ELR (cell line): ENCODE measurements around the gene CPEB4.

Experiments used
- DNase-seq: peaks from one replicate; pipeline ENCODE4 v3.0.0-alpha.2; 2015; ENCODE audit warnings: low read depth

CPEB4 gene

DNA sequence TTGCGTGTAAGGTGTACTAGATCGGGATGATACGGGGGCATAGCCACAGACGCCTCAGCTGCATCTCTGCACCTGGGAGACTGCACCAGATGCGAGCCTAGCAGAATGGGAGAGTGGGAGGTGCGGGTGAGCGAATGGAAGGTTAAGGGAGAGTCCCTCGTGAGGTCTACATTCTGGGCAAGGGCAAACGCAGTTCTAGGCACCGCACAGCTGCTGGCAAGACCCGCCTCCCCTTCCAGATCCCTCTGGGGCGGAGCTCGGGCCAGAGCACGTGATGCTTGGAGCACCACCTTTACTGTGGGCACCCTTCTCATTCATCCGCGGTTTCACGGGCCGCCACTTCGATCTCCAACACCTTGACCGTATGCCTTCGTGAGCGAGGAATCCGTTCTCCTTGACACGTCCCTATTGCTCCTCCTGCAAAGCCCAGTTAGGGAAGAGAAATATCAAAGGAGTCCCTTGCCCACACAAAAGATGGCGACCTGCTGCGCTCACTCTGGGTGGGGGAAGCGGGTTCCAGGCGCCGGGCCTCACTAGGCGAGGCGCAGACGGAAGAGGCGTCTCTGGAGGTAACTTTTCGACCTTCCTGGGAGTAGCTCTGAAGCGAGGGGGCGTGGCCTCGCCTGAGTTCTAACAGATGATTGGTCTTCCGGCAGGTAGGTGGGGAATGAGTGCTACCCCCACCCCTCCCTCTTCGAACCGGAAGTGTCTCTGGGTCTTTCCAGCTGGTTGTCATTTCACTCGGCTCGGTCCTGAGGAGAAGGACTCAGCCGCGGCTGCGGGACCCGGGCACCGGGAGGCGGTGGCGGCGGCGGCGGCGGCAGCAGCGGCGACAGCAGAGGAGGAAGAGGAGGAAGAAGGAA lies at the start of gene CPEB4:
Gene CPEB4, plus strand, starts transcription at position 740 of the 863 bp plus-strand sequence. CDS start 1,385 bp downstream, outside the sequence.
- peak; percentile 100 for DNase-seq

DNA sequence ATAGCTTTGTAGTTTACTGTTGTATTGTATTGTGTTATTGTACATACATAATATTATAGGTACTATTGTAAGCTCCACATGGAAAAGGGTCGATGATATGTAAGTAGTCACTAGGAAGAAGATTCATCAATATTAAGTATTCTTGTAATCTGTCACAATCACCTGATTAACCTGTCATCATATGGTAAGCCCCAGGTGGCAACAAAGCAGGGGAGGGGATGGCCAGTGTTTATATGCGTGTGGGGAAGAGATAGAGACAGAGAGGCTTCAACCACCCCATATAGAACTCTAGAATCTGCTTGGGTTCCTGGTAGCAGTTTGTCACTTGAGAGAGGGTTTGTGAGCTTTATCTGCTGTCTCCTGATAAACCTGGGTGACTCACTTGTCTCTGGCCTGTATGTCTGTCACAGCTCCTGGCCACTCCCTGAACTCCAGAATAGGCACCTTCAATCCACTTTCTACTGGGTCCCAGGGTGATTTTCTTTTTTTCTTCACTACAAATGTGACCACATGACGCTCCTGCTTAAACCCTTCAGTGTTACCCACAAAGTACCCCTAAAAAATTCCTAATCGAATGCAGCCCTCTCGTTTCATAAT lies 48.9 kb upstream of the CPEB4 start:
- no peak for DNase-seq

- DNase-seq, result no peak
Observed at GRCh38 chr5:173840111-173840983, 47.8 kb upstream of the CPEB4 start.

DNA sequence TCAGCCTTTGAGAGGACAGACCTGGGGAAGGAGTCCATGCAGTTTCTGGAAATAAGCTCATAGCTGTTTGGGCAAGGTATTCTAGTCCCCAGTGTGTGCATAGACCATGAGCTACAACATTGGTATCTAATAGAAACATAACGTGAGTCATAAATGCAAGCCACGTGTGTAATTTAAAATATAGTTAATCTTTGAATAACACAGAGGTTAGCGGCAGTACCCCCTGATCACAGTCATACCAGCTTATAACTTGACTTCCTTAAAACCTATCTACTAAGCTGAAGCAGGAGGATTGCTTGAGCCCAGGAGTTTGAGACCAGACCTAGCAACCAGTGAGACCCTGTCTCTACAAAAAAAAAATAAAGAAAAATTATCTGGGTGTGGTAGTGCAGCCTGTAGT lies 46.4 kb upstream of the CPEB4 start:
- no peak for DNase-seq

- DNase-seq, result no peak
Observed at GRCh38 chr5:173843794-173844193, 44.4 kb upstream of the CPEB4 start.

DNA sequence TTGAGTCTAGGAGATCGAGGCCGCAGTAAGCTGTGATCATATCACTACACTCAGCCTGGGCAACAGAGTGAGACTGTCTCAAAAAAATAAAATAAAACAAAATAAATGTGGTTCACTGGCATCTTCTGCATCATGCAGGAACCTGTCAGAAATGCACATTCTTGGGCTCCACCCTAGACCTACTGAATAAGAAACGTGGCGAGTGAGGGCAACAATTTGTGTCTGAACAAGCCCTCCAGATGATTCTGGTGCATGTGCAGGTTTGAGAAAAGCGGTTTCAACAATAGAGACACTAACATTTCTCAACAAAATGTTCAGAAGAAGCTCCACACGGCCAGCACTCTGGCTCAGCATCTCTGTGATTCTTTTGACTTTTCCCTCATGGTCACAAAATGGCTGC lies 42.8 kb upstream of the CPEB4 start:
- no peak for DNase-seq

GRCh38 chr5:173846929-173847501 lies 41.1 kb upstream of the CPEB4 start:
- no peak for DNase-seq

- peak; percentile 70 for DNase-seq
Observed at GRCh38 chr5:173848986-173849596, 39.1 kb upstream of the CPEB4 start.

DNA sequence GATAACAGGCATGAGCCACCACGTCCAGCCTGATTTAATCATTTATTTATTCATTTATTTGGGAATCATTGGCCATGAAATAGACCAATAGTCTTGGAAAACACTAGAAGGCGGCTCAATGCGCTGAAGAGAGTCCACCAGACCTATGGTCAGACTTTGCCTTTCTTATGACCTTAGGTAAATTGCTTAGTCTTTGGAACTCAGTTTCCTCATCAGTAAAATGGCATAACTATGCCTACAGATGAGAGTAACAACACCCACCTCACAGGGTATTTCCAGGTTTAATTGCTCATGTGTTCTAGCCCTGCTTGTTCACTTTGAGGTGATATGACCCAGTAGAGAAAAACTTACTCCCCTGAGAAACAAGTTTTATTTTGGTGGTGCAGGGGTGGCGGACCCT lies 38.2 kb upstream of the CPEB4 start:
- DNase-seq, result no peak

GRCh38 chr5:173850659-173851058 lies 37.5 kb upstream of the CPEB4 start:
- no peak for DNase-seq

DNA sequence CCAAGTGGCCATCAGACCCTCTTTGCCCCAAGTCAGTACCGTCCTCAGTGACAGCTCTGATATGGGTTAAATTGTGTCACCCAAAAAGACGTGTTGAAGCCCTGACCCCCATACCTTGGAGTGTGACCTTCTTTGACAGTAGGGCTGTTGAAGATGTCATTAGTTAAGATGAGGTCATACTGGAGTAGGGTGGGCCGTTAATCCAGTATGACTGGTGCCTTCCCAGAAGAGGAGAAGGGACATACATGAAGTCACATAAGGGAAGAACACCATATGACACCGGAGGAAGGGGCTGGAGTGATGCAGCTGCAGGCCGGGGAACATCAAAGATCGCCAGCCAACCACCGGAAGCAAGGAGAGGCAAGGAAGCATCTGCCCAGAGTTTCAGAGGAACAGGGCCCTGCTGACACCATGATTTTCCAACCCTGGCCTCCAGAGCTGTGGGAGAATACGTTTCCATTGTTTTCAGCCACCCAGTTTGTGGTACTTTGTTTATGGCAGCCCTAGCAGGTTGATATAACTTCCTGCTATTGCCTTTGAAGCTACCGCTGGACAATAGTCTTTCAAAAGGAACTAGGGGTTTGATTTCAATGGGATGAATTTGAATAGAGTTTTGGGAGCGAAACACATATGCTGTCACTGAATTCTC lies 36.4 kb upstream of the CPEB4 start:
- no peak for DNase-seq

GRCh38 chr5:173852790-173853359 lies 35.3 kb upstream of the CPEB4 start:
- DNase-seq, result no peak

GRCh38 chr5:173853370-173854131 lies 34.6 kb upstream of the CPEB4 start:
- no peak for DNase-seq

- peak; percentile 9 for DNase-seq
Observed at GRCh38 chr5:173855162-173855994, 32.8 kb upstream of the CPEB4 start.

DNA sequence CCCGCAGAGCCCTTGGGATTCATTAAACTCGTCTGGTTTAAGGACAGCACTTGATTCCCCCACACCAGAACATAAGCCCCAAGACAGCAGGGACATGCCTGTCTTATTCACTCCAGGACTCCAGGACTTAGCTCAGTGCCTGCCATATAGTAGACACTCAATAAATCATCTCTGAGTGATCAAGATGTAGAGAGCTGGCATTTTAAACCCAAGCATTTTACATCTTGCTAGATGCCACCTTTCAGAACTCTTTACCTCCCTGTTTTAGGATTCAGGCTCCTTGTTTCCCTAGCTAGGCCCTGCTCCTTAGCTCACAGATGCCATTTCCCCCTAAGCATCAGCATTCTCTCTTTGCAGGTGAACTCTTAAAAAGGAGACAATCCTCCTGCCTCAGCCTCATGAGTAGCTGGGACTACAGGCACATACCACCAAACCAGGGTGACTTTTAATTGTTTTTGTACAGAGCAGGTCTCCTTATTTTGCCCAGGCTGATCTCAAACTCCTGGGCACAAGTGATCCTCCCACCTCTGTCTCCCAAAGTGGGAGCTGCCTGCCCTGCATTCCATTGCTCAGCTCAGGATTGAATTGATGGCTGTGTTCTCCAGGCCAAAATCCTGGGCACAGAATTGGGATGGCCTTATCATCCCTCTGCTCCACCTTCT lies 32.0 kb upstream of the CPEB4 start:
- DNase-seq, result no peak

- DNase-seq, result no peak
Observed at GRCh38 chr5:173857234-173857633, 30.9 kb upstream of the CPEB4 start.

DNA sequence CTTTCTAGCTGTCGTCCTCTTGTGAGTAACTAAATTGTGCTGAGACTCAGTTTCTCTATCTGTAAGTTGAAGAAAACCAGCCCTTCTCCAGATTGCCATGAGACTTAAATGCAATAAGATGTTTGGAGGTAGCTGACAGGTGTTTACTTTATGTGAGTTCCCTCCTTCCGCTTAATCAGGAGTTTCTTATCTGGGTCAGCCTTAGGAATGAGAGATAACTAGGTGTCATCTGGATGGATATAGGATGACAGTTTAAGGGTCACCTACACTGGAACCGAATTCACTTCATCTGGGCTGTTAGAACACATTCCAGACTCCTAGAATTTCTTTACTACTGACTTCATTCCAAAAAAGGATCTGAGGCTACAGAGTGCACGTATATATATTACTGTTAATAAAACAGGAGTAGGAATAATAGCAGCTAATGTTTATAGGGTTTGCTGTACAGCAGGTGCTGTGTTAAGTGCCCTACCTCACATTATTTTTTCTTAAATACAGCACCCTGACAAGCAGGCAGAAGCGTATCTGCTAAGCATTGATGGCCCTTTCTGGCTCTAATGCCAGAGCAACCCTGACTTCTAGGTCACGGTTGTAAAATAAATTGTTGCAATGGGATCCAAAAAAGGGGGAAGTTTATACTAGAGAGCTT lies 30.0 kb upstream of the CPEB4 start:
- DNase-seq, result no peak
